GM10266 (cell line): Measurements from ENCODE around the gene C2CD3.

Experiments
- DNase-seq: peaks from one replicate; pipeline ENCODE4 v3.0.0; 2012; ENCODE audit errors: extremely low spot score
- CTCF ChIP-seq: IDR thresholded peaks from 2 replicates; pipeline ENCODE4 v1.5.1; 2012; ENCODE audit warnings: mild to moderate bottlenecking, low read depth; ENCODE audit not compliant: control insufficient read depth, insufficient read depth; ENCODE audit errors: missing control alignments

The C2CD3 gene

GRCh38 chr11:74004759-74005615, 165.8 kb downstream of the C2CD3 start:
- DNase-seq: no peak

GRCh38 chr11:74004046-74004695, 166.6 kb downstream of the C2CD3 start:
- no peak for TF ChIP-seq CTCF

More at GRCh38 chr11:74004759-74005615, 165.8 kb downstream of the C2CD3 start:
- TF ChIP-seq CTCF: no peak

GRCh38 chr11:74002832-74003231, 168.0 kb downstream of the C2CD3 start:
- TF ChIP-seq CTCF: no peak
- DNase-seq: no peak

More at GRCh38 chr11:74004046-74004695, 166.6 kb downstream of the C2CD3 start:
- DNase-seq: no peak

- no peak for DNase-seq
- TF ChIP-seq CTCF: no peak
Observed at GRCh38 chr11:74001822-74002286, 168.9 kb downstream of the C2CD3 start.

- no peak for DNase-seq
- TF ChIP-seq CTCF: no peak
Observed at GRCh38 chr11:74000307-74001133, 170.3 kb downstream of the C2CD3 start.

GRCh38 chr11:73999581-74000306, 171.1 kb downstream of the C2CD3 start:
- no peak for TF ChIP-seq CTCF
- no peak for DNase-seq
